GM13977 (cell line): Measurements from ENCODE around the gene GPR161.

ENCODE experiments used
- DNase-seq: peaks from one replicate; pipeline ENCODE4 v3.0.0; 2012; ENCODE audit warnings: low spot score
- in situ Hi-C: fragments of 300-500 bp; cut with MboI; formaldehyde crosslinking; loops from one replicate; pipeline ENCODE4 v1.12.0; 2022; ENCODE audit warnings: low sequenced_read_pairs, low pct_unique_long_range_greater_than_20kb, mixed read lengths, inconsistent platforms; ENCODE audit not compliant: unreplicated experiment
- TF ChIP-seq, protein P1 (sequence below): IDR thresholded peaks from 2 replicates; pipeline ENCODE4 v1.5.1; 2012; ENCODE audit warnings: mild to moderate bottlenecking, control low read depth; ENCODE audit not compliant: insufficient read depth; ENCODE audit errors: extremely low read depth, missing control alignments

The GPR161 gene

DNA sequence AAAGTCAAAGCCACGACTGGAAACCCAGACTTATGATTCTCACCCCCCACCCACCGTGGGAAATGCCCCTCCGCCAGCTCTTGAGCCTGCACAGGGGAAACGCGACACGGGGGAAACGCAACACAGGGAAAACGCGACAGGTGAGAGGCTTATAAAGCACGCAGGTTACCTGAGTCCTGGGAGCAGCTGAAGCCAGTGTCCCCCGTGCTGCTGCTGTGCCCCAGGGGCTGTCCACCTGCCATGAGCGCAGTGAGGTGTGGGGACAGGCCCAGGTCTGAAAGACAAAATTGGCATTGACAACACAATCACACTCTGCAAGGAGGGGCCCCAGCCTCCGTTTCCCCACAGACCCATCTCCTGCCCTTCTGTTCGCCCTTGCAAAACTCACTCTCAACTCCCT, 46.3 kb downstream of the GPR161 start:
- in situ Hi-C loops: no loop called here
- TF ChIP-seq, protein P1, sequence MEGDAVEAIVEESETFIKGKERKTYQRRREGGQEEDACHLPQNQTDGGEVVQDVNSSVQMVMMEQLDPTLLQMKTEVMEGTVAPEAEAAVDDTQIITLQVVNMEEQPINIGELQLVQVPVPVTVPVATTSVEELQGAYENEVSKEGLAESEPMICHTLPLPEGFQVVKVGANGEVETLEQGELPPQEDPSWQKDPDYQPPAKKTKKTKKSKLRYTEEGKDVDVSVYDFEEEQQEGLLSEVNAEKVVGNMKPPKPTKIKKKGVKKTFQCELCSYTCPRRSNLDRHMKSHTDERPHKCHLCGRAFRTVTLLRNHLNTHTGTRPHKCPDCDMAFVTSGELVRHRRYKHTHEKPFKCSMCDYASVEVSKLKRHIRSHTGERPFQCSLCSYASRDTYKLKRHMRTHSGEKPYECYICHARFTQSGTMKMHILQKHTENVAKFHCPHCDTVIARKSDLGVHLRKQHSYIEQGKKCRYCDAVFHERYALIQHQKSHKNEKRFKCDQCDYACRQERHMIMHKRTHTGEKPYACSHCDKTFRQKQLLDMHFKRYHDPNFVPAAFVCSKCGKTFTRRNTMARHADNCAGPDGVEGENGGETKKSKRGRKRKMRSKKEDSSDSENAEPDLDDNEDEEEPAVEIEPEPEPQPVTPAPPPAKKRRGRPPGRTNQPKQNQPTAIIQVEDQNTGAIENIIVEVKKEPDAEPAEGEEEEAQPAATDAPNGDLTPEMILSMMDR: no peak

DNA sequence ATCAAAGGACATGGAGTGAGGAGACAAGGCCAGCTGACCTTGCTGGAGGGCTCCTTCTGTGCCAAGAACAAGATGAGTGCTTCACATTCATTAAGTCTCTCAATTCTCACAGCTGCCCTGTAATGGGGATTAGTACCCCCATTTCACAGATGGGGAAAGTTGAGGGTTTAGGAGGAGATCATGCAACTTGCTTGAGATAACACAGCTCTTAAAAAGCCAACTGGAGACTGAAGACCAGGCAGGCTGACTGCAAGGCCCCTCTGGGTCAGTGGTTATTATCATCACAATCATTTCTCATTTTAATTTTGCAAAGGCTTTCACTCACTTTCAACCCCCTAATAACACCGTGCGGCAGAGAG, 46.8 kb downstream of the GPR161 start:
- in situ Hi-C loops: no loop called here

More for the DNA sequence above, 46.3 kb downstream of the GPR161 start:
- no peak for DNase-seq

DNA sequence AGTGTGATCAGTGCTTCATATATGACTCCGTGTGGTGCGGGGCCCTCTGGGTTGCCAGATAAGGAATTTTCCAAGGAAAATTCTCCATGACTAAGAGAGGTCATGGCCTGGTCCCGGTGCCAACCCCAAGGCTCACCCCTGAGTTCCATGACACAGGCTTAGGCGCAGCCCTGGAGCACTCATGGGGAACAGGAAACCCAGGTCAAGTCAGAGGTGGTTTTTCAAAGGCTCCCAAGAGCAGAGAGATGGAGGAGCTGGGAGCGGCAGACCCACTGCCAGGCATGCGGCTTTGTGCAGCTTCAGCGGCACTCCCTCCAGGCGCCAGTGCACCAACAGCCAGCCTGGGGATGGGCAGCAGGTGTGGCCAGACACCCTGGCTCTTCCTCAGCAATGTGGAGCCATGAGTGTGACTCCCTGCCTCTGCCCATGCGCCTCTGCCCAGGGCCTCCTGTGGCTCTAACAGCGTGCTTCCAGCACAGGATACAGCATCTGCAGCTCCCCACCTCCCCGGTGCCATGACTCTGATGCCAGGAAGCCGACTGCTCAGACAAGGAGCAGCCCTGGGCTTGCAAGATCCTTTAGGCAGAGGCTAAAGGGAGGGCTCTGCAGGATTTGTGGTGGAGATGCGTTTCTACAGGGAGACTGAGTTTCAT, 47.3 kb downstream of the GPR161 start:
- DNase-seq: no peak

More for the DNA sequence above, 46.8 kb downstream of the GPR161 start:
- no peak for DNase-seq
- TF ChIP-seq, protein P1: no peak

DNA sequence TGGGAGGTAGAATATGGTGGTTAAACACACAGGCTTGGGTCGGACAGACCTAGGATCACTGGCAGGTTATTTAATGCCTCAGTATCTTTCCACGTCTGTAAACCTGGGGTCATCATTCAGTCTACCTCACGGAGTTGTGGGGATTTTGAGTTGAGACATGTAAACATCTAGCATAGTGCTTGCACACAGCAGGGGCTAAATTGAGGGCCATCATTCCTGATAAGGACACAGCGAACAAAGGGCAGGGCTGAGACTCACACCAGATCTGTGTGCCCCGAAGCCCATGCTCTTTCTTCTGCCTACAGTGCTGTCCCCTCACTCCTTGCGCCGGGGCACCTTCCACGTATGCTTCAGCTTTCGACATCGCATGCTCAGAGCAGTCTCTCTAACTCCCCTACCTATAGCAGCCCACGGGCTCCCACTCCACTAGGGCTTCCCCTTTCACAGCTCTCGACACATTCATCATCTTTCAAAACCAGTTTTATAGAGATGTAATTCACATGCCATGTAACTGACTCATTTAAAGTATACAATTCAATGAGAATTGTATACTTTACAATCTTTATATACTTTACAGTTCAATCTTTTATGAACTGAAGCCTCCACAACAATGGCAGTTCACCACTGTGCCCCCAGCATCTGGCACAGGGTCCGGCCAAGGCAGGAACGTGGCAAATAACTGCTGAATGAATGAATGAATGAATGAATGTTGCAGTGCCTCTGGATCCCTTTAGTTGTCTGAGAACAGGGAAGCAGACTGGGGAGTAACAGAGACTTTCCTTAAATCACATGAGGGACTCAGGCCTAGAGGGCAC, 48.0 kb downstream of the GPR161 start:
- TF ChIP-seq, protein P1: no peak
- in situ Hi-C loops: no loop called here
- DNase-seq: no peak

More for the DNA sequence above, 47.3 kb downstream of the GPR161 start:
- in situ Hi-C loops: no loop called here
- TF ChIP-seq, protein P1: no peak

DNA sequence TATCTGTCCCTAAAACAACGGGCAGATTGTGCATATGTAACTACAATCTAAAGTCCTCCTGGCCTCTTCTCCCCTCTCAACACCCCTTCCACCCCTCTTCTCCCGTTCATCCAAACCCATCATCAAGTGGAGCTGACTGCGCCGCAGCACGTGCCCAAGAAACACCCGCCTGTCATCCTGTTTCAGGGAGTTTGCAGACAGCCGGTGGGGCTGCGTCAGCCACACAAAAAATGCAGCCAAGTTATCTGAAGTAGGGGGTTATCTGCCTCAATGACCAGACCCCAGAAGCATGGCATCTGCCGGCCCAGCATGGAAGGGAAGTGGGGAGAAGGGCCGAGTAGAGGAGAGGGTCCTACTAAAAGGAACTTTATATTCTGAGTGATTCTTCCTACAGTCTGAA, 49.0 kb downstream of the GPR161 start:
- DNase-seq: no peak
- TF ChIP-seq, protein P1: no peak
- in situ Hi-C loops: no loop called here

DNA sequence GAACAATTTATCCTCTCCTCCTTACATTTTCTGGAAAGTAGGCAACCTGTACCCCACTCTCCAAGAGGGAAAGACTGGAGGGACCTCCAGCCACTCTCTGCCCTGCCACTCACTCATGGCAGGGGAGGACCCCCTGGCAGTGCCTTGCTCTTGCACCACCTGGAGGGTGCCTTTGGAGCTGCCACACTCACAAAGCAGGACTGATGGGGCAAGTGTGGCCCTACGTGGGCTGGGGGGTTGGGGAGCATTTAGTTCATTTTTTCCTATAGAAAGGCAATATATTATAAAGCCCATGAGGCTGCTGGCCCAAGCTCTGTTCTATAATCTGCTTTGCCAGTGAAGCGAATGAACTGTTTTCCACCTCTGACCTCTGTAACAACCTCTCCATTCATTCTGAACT, 50.3 kb downstream of the GPR161 start:
- TF ChIP-seq, protein P1: no peak
- in situ Hi-C loops: no loop called here
- no peak for DNase-seq
